Ascending aorta (tissue), 2 donors: ENCODE results near the gene MAP6. TPM values are rescaled to one million over a fixed set of nuclear protein-coding genes. Genes with fewer than 3 reads are reported as not detected.

Experiments used
- DNase-seq, 2 donors: peaks; one replicate each; pipeline ENCODE4 v3.0.0-alpha.2; 2019; ENCODE audit warnings: low spot score in 2 of 2
- H3K27ac ChIP-seq, 2 donors: fragments of 200-600 bp; sonication (generic); one replicate each; pipeline ENCODE4 v1.5.1; 2016 to 2017; ENCODE audit warnings: mild to moderate bottlenecking in 1 of 2
- H3K27me3 ChIP-seq: fragments of 200-600 bp; sonication (generic); one replicate; pipeline ENCODE4 v1.5.1; 2017
- H3K36me3 ChIP-seq, 2 donors: fragments of 200-600 bp; sonication (generic); one replicate each; pipeline ENCODE4 v1.5.1; 2016
- H3K4me1 ChIP-seq, 2 donors: fragments of 200-600 bp; sonication (generic); one replicate each; pipeline ENCODE4 v1.5.1; 2016 to 2017; ENCODE audit warnings: mild to moderate bottlenecking in 1 of 2
- H3K4me3 ChIP-seq, 2 donors: fragments of 200-600 bp; sonication (generic); one replicate each; pipeline ENCODE4 v1.5.1; 2016 to 2017; ENCODE audit warnings: mild to moderate bottlenecking in 1 of 2
- H3K9me3 ChIP-seq, 2 donors: fragments of 200-600 bp; sonication (generic); one replicate each; pipeline ENCODE4 v1.5.1; 2016
- CTCF ChIP-seq, 3 experiments: fragments of 200-600 bp in 2 of 3; fragments of 450-650 bp in 1 of 3; sonication (generic) in 2 of 3; IDR thresholded peaks; one replicate each; pipeline ENCODE4 v1.5.1; 2016 to 2019; ENCODE audit warnings: antibody characterized with exemption in 3 of 3, mild to moderate bottlenecking in 1 of 3, moderate library complexity in 1 of 3
- intact Hi-C: fragments of 100-400 bp; cut with DNase I; formaldehyde crosslinking; loops from one replicate; pipeline ENCODE4 v1.15.1; 2023
- total RNA-seq: library from RNA; depleted of rRNA; stranded (reverse); fragments of >200 nt; gene quantifications from one replicate; pipeline ENCODE4 v1.1.0, GENCODE V29; 2016

The MAP6 gene
- total RNA-seq, 1 donor from 2014 or later: 15.8 TPM

GRCh38 chr11:75547617-75548058 lies 121.2 kb downstream of the MAP6 start:
- TF ChIP-seq CTCF (IDR thresholded peaks at IDR 0.05): peak; percentile 85 to 92 (median 91)
- Histone ChIP-seq H3K27ac (no peak overlapping the region), H3K27me3 (no peaks in the 10 kb centered on the region), H3K4me1 (peaks cover 0 to 6% of the 10 kb centered on the region in 2 donors), H3K9me3 (no peaks in the 10 kb centered on the region), H3K36me3 (no peaks in the 10 kb centered on the region), H3K4me3 (no peak overlapping the region)
- intact Hi-C loops: loop anchor here (1.0 to 10.0 kb wide), 4 partner anchors 17 to 217 kb away; partner anchors contain the start of genes DGAT2 and MAP6
- peak in 1 of 2 donors; percentile 86 for DNase-seq

- Histone ChIP-seq H3K36me3 (no peaks in the 10 kb centered on the region), H3K27me3 (no peaks in the 10 kb centered on the region), H3K27ac (no peak overlapping the region), H3K4me3 (no peak overlapping the region), H3K4me1 (peaks cover 0 to 6% of the 10 kb centered on the region in 2 donors), H3K9me3 (no peaks in the 10 kb centered on the region)
- DNase-seq: no peak
- no peak for TF ChIP-seq CTCF (IDR thresholded peaks at IDR 0.05)
- intact Hi-C loops: loop anchor here (1.0 to 10.0 kb wide), 4 partner anchors 17 to 218 kb away; partner anchors contain the start of genes DGAT2 and MAP6
These were observed 121.7 kb downstream of the MAP6 start for GRCh38 chr11:75547177-75547576.

- Histone ChIP-seq H3K4me3 (no peak overlapping the region), H3K36me3 (no peaks in the 10 kb centered on the region), H3K4me1 (peaks cover 0 to 6% of the 10 kb centered on the region in 2 donors), H3K27ac (no peak overlapping the region), H3K27me3 (no peaks in the 10 kb centered on the region), H3K9me3 (no peaks in the 10 kb centered on the region)
- intact Hi-C loops: loop anchor here (10.0 kb wide), 1 partner anchor 221 kb away; the partner anchor contains the start of gene DGAT2
- TF ChIP-seq CTCF (IDR thresholded peaks at IDR 0.05): no peak
- no peak for DNase-seq
These were observed 125.0 kb downstream of the MAP6 start for GRCh38 chr11:75543806-75544205.

GRCh38 chr11:75542088-75542438 lies 126.8 kb downstream of the MAP6 start:
- no peaks in the 10 kb centered on the region for H3K36me3 ChIP-seq
- no peak for DNase-seq
- no peak overlapping the region for H3K4me3 ChIP-seq
- H3K9me3 ChIP-seq: no peaks in the 10 kb centered on the region
- H3K27me3 ChIP-seq: no peaks in the 10 kb centered on the region
- TF ChIP-seq CTCF (IDR thresholded peaks at IDR 0.05): no peak
- H3K27ac ChIP-seq: no peak overlapping the region
- H3K4me1 ChIP-seq: no peaks in the 10 kb centered on the region
- intact Hi-C loops: loop anchor here (10.0 kb wide), 1 partner anchor 223 kb away; the partner anchor contains the start of gene DGAT2

- H3K9me3 ChIP-seq: no peaks in the 10 kb centered on the region
- no peak overlapping the region for H3K27ac ChIP-seq
- intact Hi-C loops: loop anchor here (10.0 kb wide), 1 partner anchor 223 kb away; the partner anchor contains the start of gene DGAT2
- no peaks in the 10 kb centered on the region for H3K36me3 ChIP-seq
- no peak overlapping the region for H3K4me3 ChIP-seq
- H3K4me1 ChIP-seq: no peaks in the 10 kb centered on the region
- no peak for DNase-seq
- no peaks in the 10 kb centered on the region for H3K27me3 ChIP-seq
- no peak for TF ChIP-seq CTCF (IDR thresholded peaks at IDR 0.05)
These were observed 127.4 kb downstream of the MAP6 start for GRCh38 chr11:75541193-75542087.
